Peyer's patch (tissue), 4 donors: ENCODE measurements around the gene MINDY4.

Source experiments
- CTCF ChIP-seq, 6 experiments: fragments of 450-650 bp in 4 of 6; fragments of 200-600 bp in 2 of 6; sonication (generic) in 1 of 6; IDR thresholded peaks; one replicate each; pipeline ENCODE4 v1.5.1; 2017 to 2019; ENCODE audit warnings: antibody characterized with exemption in 6 of 6, mild to moderate bottlenecking in 3 of 6, moderate library complexity in 1 of 6
- POLR2A ChIP-seq, 2 donors: fragments of 450-650 bp; IDR thresholded peaks; one replicate each; pipeline ENCODE4 v1.5.1; 2017; ENCODE audit warnings: antibody characterized with exemption in 2 of 2, mild to moderate bottlenecking in 2 of 2, moderate library complexity in 2 of 2

DNA sequence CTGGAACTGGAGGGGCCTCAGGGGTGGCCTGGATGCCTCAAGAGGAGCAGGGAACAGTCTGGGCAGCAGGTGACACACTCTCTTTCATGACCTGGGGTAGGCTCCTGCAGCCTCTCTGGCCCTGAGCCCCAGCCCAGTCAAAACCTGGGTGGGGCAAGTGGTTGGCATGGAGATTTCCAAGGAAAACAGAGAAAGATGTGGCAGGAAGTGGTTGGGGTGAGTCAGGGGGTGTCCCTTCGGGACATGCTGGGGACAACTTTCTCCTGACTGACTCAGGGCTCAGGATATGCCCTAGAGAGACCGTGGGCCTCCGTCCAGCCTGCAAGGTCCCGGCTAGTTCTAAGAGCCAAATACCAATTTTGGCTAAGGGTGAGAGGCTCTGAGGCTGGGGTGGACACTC, 143.4 kb downstream of the MINDY4 start:
- no peak for TF ChIP-seq CTCF (IDR thresholded peaks at IDR 0.05)
- no peak for TF ChIP-seq POLR2A (IDR thresholded peaks at IDR 0.05)
